ENCODE data around the gene PLEKHM1. TPM values are rescaled to one million over a fixed set of nuclear protein-coding genes. Genes with fewer than 3 reads are reported as not detected.
A peak's percentile ranks its signal among the peaks of the same experiment; 100 is the strongest.

PLEKHM1 gene
- total RNA-seq, 3 donors from 2014 or later (not counting 1 experiment from before 2014, with no cell fraction given): 140 to 160 (median 158) TPM

DNA sequence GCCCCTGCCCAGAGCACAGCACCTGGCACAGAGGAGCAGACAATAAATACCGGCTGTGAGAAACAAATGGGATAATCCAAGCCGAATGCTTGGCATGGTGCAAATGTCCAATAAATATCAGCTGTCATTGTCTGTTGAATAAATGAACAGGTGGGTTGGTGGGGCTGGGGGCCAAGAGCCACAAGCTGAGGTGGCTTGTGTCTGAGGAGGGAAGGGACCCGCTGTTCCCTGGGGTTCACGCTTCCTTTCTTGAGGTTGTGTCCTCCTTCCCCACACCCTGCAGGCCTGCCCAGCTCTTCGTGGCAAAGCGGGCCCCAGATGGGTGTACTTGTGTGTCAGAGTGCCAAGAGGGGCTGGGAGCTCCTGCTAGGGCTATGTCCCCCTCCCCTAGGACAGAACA is 96.4 kb downstream of the PLEKHM1 start:
- Histone ChIP-seq H3K9me3 (ENCODE audit: control insufficient read depth, insufficient read depth, low read length) (no peaks in the 10 kb centered on the region), H3K4me3 (ENCODE audit: low read length) (no peak overlapping the region), H3K27me3 (ENCODE audit: control insufficient read depth, insufficient read depth, low read length) (no peaks in the 10 kb centered on the region), H3K4me1 (ENCODE audit: control insufficient read depth, insufficient read depth, low read length) (peaks cover 6% of the 10 kb centered on the region), H3K36me3 (ENCODE audit: control insufficient read depth, insufficient read depth, low read length) (peaks cover 45% of the 10 kb centered on the region), H3K27ac (ENCODE audit: low read length) (no peak overlapping the region)
- Mint-ChIP-seq H3K4me3 (no peak overlapping the region), H3K27ac (peak overlapping the region; percentile 49 to 52), H3K36me3 (peaks cover 6% of the 10 kb centered on the region), H3K4me1 (peaks cover 16 to 25% of the 10 kb centered on the region in 2 donors), H3K9me3 (no peaks in the 10 kb centered on the region), H3K27me3 (ENCODE audit: low read depth in 2 of 2) (peaks cover 0 to 3% of the 10 kb centered on the region in 2 donors)
- ATAC-seq: no peak
- intact Hi-C loops (cut with micrococcal nuclease): no loop called here
- TF ChIP-seq, protein P1, sequence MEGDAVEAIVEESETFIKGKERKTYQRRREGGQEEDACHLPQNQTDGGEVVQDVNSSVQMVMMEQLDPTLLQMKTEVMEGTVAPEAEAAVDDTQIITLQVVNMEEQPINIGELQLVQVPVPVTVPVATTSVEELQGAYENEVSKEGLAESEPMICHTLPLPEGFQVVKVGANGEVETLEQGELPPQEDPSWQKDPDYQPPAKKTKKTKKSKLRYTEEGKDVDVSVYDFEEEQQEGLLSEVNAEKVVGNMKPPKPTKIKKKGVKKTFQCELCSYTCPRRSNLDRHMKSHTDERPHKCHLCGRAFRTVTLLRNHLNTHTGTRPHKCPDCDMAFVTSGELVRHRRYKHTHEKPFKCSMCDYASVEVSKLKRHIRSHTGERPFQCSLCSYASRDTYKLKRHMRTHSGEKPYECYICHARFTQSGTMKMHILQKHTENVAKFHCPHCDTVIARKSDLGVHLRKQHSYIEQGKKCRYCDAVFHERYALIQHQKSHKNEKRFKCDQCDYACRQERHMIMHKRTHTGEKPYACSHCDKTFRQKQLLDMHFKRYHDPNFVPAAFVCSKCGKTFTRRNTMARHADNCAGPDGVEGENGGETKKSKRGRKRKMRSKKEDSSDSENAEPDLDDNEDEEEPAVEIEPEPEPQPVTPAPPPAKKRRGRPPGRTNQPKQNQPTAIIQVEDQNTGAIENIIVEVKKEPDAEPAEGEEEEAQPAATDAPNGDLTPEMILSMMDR (IDR thresholded peaks at IDR 0.05): no peak
- 72% methylated on average over 6 of the region's 6 CpGs for WGBS (ENCODE audit: insufficient coverage)
- DNase-seq: no peak

DNA sequence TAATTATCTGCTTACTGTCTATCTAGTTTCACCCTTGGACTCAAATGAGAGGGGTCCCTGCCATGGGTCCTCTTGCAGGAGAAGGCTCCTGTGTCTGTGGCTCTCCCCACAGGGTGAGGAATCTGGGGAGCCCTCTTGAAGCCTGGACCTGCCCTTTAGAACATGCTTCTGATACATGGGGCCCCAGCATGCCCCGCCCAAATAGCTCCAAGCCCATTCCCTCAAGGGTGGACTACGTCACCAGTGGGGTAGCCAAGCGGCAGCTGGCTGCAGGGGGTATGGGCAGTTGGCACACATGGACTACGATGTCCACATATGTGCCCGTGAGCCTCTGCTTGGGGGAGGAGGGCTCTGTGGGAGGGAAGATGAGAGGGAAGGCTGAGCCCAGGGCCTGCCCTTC is 97.1 kb downstream of the PLEKHM1 start:
- intact Hi-C loops (cut with micrococcal nuclease): no loop called here
- ATAC-seq (no peak), DNase-seq (no peak)
- Mint-ChIP-seq H3K4me1 (peaks cover 16 to 25% of the 10 kb centered on the region in 2 donors), H3K36me3 (peaks cover 6% of the 10 kb centered on the region), H3K27me3 (ENCODE audit: low read depth in 2 of 2) (peaks cover 3 to 5% of the 10 kb centered on the region in 2 donors), H3K4me3 (no peak overlapping the region), H3K9me3 (no peaks in the 10 kb centered on the region), H3K27ac (peak overlapping the region; percentile 49 to 52)
- H3K4me3 ChIP-seq (ENCODE audit: low read length): no peak overlapping the region
- 93% methylated on average over 5 of the region's 5 CpGs for WGBS (ENCODE audit: insufficient coverage)
- no peak overlapping the region for H3K27ac ChIP-seq (ENCODE audit: low read length)
- peaks cover 6% of the 10 kb centered on the region for H3K4me1 ChIP-seq (ENCODE audit: control insufficient read depth, insufficient read depth, low read length)
- no peaks in the 10 kb centered on the region for H3K9me3 ChIP-seq (ENCODE audit: control insufficient read depth, insufficient read depth, low read length)
- H3K36me3 ChIP-seq (ENCODE audit: control insufficient read depth, insufficient read depth, low read length): peaks cover 38% of the 10 kb centered on the region
- TF ChIP-seq, protein P1 (IDR thresholded peaks at IDR 0.05): no peak
- no peaks in the 10 kb centered on the region for H3K27me3 ChIP-seq (ENCODE audit: control insufficient read depth, insufficient read depth, low read length)

DNA sequence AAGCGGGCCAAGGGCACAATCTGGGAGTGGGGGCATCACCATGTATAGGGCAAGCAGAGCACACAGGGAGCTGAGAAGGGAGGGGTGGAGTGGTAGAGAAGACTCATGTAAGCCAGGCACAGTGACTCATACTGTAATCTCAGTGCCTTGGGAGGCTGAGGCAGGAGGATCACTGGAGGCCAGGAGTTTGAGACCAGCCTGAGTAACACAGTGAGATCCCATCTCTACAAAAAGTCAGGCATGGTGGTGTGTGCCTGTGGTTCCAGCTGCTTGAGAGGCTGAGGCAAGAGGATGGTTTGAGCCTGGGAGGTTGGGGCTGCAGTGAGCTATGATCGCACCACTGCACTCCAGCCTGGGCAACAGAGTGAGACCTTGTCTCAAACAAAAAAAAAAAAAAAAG is 98.6 kb downstream of the PLEKHM1 start:
- Mint-ChIP-seq H3K36me3 (peaks cover under 1% of the 10 kb centered on the region), H3K9me3 (no peaks in the 10 kb centered on the region), H3K27ac (peak overlapping the region; percentile 2 to 66), H3K27me3 (ENCODE audit: low read depth in 2 of 2) (peaks cover 6 to 15% of the 10 kb centered on the region in 2 donors), H3K4me1 (peaks cover 11 to 19% of the 10 kb centered on the region in 2 donors), H3K4me3 (no peak overlapping the region)
- DNase-seq: no peak
- Histone ChIP-seq H3K27me3 (ENCODE audit: control insufficient read depth, insufficient read depth, low read length) (no peaks in the 10 kb centered on the region), H3K4me3 (ENCODE audit: low read length) (no peak overlapping the region), H3K27ac (ENCODE audit: low read length) (no peak overlapping the region), H3K36me3 (ENCODE audit: control insufficient read depth, insufficient read depth, low read length) (peaks cover 24% of the 10 kb centered on the region), H3K9me3 (ENCODE audit: control insufficient read depth, insufficient read depth, low read length) (no peaks in the 10 kb centered on the region), H3K4me1 (ENCODE audit: control insufficient read depth, insufficient read depth, low read length) (peaks cover 6% of the 10 kb centered on the region)
- ATAC-seq: no peak
- 98% methylated on average over 2 of the region's 2 CpGs for WGBS (ENCODE audit: insufficient coverage)
- TF ChIP-seq, protein P1 (IDR thresholded peaks at IDR 0.05): no peak
- intact Hi-C loops (cut with micrococcal nuclease): no loop called here

DNA sequence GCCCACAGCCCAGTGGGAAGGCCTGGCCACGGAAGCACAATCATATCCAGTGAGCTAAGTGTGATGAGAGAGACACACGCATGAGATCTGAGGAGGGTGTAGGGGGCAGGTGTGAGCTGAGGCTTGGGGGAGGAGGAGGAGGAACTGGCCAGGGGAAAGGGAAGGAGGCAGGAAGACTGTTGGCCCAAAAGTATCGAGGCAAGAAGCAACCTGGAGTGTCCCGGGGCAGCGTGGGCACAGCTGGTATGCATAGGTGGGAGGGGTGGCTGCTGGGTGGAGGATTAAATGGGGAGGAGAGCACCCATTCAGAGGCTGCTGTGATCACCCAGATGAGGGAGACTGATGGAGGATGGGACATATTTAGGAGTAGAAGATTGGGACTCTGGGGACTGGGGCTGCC is 99.2 kb downstream of the PLEKHM1 start:
- Histone ChIP-seq H3K27me3 (ENCODE audit: control insufficient read depth, insufficient read depth, low read length) (no peaks in the 10 kb centered on the region), H3K4me1 (ENCODE audit: control insufficient read depth, insufficient read depth, low read length) (peaks cover 6% of the 10 kb centered on the region), H3K9me3 (ENCODE audit: control insufficient read depth, insufficient read depth, low read length) (no peaks in the 10 kb centered on the region), H3K4me3 (ENCODE audit: low read length) (no peak overlapping the region), H3K27ac (ENCODE audit: low read length) (no peak overlapping the region), H3K36me3 (ENCODE audit: control insufficient read depth, insufficient read depth, low read length) (peaks cover 21% of the 10 kb centered on the region)
- H3K27ac Mint-ChIP-seq: peak overlapping the region; percentile 2 to 66
- WGBS (ENCODE audit: insufficient coverage): 21% methylated on average over 5 of the region's 5 CpGs
- ATAC-seq (no peak), DNase-seq (no peak)
- peaks cover 9 to 17% of the 10 kb centered on the region in 2 donors for H3K4me1 Mint-ChIP-seq
- H3K27me3 Mint-ChIP-seq (ENCODE audit: low read depth in 2 of 2): peaks cover 6 to 15% of the 10 kb centered on the region in 2 donors
- H3K36me3 Mint-ChIP-seq: no peaks in the 10 kb centered on the region
- intact Hi-C loops (cut with micrococcal nuclease): no loop called here
- H3K9me3 Mint-ChIP-seq: no peaks in the 10 kb centered on the region
- TF ChIP-seq, protein P1 (IDR thresholded peaks at IDR 0.05): no peak
- no peak overlapping the region for H3K4me3 Mint-ChIP-seq

Data from natural killer cell (primary cell).